Cerebellar nuclear complex (tissue), 1 donor: ENCODE measurements around the gene RUSC2.
A peak's percentile ranks its signal among the peaks of the same experiment; 100 is the strongest.
"Not testable (repeated sequence)": the region's sequence is repeated elsewhere in the genome, so short reads cannot be mapped to it uniquely, and the experiment has no call there.

Source experiments
- DNase-seq, 2 experiments: peaks; one replicate each; lab custom pipeline; 2025; lab: John Stamatoyannopoulos, UW

The RUSC2 gene

GRCh38 chr9:35495984-35496383 lies 6.1 kb downstream of the RUSC2 start:
- DNase-seq = no peak

- not testable (repeated sequence) for DNase-seq
Observed at GRCh38 chr9:35498245-35498644, 8.3 kb downstream of the RUSC2 start.

GRCh38 chr9:35499029-35499700 lies 9.3 kb downstream of the RUSC2 start:
- no peak for DNase-seq

- DNase-seq = no peak
Observed at GRCh38 chr9:35499701-35500030, 9.8 kb downstream of the RUSC2 start.

- DNase-seq = no peak
Observed at GRCh38 chr9:35500130-35500748, 10.3 kb downstream of the RUSC2 start.

DNA sequence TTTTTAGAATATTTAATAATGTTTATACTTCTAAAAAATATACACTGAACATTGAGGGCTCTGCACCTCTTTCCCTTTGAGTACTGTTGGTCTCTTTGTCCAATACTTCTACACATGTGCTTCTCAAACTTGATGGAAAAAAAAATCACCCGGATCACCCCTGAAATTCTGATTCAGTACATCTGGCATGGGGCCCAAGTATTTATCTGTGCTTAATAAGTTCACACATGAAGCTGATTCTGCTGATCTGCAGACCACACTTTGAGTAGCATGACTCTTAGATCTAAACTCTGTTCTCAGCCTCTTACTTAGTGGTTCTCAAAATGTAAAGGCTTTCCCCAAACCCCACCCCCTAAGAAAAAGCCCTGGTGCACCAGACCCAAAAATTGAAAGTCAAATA lies 12.0 kb downstream of the RUSC2 start:
- no peak for DNase-seq

DNA sequence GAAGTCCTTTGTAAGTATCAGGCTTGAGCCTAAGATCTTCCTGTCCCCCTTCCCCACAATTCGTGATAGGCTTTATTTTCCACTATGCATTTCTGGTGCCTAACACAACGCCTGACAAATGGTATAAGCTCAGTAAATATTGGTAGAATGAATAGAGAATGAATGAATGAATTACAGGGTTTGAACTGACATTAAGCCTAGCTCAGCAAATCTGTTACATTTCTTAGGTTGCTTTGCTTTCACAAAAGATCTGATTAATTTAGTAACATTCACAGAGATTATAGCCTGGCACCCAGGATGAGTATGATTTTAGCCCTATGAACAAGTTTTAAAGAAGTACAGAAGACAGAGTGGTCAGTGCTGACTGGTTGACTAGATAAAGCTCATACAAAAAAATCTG lies 16.4 kb downstream of the RUSC2 start:
- DNase-seq = no peak

DNA sequence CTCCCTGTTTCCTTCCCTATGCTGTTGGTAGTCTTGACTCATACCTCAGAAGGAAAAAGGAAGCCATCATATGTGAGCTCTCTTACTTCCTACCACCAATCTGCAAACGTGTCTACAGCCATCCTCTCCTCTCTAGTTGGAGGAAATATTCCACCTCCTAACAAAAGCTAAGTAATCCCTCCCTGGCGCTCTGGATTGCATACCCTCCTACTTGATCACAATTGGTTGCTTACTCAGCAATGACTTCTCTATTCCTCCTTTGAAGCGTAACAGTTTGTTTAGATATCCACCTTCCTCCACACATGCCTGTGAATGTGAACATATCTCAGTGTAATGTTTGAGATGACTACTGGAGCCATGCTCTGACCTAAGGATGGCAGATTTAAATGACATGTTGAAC lies 18.2 kb downstream of the RUSC2 start:
- DNase-seq = no peak

DNA sequence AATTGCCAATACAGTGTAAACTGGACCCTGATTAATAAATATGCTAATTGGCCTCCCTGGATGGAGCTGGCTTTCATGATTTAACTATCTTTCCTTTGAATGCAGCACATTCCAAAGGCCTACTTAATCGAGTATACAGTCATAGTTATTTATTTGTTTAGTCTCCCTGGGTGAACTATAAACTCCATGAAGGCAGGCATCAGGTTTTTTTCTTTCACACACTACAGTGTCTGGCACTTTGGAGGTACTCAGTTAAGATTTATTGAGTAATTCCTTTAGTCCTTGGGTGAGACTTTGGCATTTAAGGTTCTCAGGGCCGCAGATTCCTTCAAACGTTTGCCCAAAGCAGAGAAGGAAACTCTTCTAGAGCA lies 20.5 kb downstream of the RUSC2 start:
- no peak for DNase-seq

DNA sequence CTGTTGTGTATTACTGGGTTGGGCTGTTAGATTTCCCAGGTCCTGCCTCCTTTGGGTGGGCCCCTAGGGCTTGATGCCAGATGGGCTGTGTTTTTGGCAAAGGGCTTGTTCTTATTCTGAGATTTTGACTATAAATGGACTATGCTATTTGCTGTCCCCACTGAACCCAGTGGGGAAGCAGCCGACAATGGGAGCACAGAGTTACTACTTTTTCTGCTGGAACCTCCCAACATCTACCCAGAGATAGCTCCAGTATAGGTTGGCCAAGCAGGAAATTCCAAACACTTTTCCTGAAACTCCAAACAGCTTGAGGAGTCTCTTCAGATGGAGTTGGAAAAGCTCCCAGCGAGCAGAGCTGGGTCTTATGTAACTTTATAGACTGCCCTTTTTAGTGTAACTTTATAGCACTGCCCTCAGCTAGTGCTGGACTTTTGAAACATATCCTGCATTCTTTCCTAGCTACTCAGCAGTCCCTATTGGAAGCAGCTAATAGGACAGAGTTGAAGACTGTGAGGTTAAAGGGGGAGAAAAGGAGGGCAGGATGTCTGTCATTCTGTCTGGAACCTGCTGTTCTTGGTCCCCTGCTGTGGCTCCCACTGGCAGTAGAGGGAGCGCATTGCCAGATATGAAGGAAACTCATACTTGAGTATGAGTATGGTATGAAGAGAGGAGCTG lies 21.0 kb downstream of the RUSC2 start:
- no peak for DNase-seq

- no peak for DNase-seq
Observed at GRCh38 chr9:35511453-35511852, 21.5 kb downstream of the RUSC2 start.

- DNase-seq = no peak
Observed at GRCh38 chr9:35515766-35516165, 25.9 kb downstream of the RUSC2 start.

GRCh38 chr9:35516479-35516878 lies 26.6 kb downstream of the RUSC2 start:
- DNase-seq = no peak

DNA sequence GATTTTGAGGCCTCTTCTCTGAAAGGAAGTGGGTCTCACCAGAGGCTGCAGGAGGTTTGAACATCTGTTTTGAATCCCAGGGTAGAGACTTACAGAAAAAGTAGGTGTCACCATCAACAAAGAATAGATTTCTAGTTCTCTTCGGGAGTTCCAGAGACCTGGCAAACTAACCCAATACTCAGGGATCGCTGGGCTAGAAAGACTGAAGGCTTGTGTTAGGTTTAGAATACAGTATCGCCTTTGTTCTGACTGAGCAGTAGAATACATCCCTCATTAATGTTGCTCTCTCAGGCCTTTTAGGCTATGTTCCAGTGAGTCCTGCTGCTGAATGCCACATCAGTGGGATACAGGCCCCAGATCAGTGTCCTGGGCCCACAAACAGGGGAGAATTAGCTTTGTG lies 27.2 kb downstream of the RUSC2 start:
- no peak for DNase-seq

GRCh38 chr9:35517552-35518224 lies 27.8 kb downstream of the RUSC2 start:
- no peak for DNase-seq

DNA sequence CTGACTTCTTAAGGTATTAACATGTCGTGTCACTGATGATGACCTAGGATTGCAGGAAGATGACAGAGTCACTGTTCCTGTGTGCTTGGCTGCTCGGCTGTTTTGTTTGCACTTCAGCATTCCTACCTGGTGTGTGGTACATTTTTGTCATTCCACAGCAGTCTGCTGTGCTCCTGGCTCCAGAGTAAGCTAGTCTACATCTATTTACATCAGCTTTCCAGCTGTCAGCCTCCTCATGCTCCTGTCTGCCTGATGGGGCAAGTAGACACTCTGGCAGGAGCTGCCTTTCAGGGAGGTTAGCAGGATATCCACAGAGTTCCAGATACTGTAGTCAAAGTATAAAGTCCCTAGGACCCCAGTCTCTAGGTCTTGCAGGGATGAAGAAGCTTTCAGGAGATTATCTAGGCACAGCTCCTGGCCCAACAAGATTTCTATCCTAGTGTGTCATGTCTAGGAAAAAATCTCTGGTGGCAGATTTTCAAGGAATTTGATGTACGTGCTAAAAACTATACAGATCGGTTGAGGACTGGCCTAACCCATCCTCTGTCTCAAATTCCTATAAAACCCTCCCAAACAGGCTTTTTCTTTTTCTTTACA lies 28.4 kb downstream of the RUSC2 start:
- no peak for DNase-seq

DNA sequence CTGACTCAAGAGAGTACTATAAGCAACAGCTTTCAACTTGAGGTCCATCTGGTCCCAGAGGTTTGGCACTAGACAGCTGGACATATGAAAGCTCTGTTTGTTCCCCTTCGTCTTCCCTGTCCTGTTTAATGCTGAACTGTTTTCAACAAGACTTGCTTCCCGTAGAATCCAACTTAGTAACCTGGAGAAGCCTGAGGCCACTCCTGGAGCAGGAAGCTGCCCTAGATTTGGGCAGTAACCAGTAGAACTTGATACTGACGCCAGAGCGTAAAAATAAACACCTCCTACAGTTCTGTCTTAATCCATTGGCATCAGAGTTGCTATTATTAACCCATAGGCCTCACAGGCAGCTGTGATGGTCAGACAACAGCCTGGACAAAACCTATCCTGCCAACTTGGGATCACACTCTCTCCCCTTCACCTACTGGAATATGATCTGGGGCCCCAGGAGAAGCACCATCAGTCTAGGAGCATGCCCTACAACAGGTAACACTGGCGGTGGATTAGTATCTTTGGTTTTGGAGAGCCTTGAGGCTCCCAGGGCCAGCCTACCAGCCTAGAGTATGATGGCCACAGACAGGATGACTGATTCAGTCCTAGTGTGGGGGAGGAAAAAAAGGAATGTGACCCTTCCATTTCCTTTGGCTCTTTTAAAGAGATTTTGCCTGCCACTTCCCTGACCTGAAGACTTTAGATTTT lies 29.2 kb downstream of the RUSC2 start:
- DNase-seq = no peak

DNA sequence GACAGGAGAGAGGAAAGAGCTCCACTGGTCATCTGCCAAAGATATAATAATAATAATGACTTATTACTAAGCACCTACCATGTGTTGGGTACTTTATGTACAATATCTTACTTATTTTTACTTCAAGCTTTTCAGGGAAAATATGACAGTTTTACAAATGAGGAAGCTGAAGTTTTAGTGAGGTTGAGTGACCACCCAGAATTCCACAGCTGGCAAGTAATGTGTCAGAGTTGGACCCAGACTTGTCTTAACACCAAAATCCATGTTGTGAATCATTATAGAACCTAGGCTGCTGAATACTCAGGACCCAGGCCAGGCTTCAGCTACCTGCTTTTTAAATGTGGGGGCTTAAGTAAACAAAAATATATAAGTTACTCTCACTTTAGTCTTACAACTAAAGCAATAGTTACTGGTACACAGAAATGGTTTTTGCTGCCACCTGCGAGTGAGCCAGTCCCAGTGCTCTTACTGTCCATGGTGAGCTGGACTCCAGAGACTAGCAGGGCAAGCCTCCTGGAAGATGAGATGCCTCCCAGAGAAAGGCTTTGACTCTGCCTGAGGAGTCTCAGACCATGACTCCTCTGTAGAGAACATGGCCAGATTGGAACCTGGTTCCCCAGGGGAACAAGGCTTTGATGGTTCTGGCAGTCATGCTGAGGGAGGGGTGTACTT lies 29.9 kb downstream of the RUSC2 start:
- DNase-seq = no peak

- no peak for DNase-seq
Observed at GRCh38 chr9:35520364-35520710, 30.4 kb downstream of the RUSC2 start.

- peak in 1 of 2 experiments; percentile 11 for DNase-seq
Observed at GRCh38 chr9:35521708-35522107, 31.8 kb downstream of the RUSC2 start.

- no peak for DNase-seq
Observed at GRCh38 chr9:35522187-35522586, 32.3 kb downstream of the RUSC2 start.

DNA sequence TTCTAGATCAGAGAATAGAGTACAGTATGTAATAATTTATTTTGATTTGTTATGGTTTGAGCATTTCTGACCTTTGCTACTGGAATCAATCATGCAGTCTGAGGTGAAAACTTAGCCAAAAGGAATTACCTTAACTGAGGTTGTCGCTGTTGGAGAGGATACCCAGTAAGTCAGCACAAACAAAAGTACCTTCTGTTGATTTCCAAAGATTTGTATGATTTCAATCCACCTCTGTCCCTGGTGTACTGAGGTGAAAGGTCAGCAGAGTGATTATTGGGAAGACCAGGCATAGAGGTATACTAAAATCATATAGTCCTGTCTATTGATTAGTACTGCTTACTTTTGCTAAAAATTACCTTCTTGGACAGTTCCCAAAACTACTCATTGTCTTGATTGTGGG lies 32.8 kb downstream of the RUSC2 start:
- DNase-seq = no peak
